Stimulated activated CD4-positive, alpha-beta T cell treated with anti-CD3 and anti-CD28 coated beads, TNF-alpha, amount 100 ng/mL, for 48 hours (primary cell): ENCODE measurements around the gene MS4A7.
"Not testable (repeated sequence)": the region's sequence is repeated elsewhere in the genome, so short reads cannot be mapped to it uniquely, and the experiment has no call there.

Experiments
- DNase-seq, 3 donors: peaks; one replicate each; pipeline ENCODE4 v3.0.0-alpha.2; 2020; ENCODE audit warnings: low read depth in 3 of 3

The MS4A7 gene, protein sequence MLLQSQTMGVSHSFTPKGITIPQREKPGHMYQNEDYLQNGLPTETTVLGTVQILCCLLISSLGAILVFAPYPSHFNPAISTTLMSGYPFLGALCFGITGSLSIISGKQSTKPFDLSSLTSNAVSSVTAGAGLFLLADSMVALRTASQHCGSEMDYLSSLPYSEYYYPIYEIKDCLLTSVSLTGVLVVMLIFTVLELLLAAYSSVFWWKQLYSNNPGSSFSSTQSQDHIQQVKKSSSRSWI

DNA sequence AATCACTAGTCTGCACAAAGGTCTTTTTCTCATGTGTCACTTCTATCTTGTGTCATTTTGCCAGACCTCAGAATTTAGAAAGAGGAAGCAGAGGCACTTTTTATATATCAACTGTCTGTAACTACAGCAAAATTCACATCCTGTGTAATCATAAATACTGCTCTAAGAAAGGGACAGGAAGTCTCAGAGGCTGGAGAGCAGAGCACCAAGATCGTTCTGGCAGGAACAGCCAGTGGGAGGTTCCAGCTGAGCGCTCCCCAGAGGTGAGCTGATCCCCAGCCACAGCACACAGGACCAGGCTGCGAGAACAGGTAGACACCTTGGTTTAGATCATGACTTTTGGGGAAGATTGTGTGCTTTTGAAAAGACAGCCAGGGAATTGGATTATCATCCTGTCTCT lies at the start of gene MS4A7:
Gene MS4A7, plus strand, starts transcription at position 179 of the 400 bp plus-strand sequence. CDS start 4,610 bp downstream, outside the sequence.
- DNase-seq = no peak

DNA sequence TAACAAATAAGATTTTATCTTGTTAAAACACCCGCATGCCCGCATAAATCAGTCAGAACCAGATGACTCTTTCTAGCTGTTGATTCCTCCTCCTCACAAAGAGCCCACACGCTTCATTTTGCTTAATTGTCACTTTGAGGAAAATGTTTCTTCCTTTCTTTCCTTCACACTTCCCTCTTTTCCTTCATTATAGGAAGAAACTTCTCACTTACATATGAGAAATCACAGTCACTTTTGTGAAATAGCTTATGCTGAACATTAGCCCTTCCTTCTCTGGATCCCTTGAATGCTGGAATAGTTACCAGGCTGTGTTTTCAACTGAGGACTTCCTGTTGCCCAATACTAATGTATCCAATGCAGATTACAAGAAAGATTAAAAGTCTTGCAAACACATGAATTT lies 45.5 kb upstream of the MS4A7 start:
- no peak for DNase-seq

DNA sequence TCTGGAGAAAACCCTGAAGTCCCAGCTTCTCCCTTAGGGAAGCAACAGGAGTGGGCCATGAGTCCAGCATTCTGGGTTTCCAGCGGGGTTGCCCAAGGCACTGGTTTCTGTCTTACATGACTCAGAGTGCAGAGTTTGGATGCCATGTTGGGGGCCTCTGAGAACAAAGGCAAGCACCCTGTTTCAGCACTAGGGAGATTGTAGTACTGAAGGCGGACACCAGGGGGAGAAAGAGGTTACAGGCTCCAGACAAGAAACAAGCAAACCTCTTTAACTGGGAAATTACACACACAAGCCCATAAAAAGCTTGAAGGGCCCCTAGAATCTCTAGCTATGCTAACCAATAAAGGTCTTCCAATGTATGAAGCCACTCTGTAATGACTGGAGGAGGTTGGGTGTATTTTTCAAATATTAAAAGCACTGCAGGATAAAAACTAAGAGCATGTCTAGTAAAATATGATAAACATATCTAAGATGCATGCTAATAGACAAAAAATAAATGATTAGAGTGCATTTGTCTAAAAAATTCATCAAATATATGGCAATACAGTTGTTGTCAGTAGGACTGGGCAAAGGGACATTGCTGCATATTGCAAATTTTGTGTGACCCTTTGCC lies 44.2 kb upstream of the MS4A7 start:
- DNase-seq = peak; percentile 46 to 62 (median 47)

DNA sequence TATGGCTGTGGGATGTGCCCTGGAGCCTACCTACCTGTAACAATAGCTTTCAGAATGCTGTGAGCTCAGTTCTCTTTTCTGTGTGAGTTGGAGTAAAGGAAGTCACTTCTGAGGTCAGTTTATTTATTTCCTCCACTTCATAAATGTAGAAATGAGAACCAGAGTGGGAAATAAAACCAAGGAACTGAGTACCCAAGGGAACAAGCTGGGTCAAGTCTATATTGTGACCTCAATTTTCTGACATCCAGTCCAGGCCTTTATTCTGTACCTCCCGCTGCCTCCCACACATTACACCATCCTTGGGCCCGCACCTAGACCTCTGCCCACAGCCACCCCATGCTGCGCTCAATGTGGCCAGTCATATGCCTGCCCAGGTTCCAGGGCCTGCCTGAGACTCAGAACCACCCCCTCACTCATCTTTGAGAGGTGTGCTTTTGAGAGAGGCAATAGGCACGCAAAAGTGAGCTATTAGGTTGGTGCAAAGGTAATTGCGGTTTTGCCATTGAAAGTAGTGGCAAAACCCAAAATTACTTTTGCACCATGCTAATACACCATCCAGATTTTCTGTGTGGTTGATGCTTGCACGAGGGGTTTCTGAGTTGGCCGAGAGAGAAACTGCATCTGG lies 41.5 kb upstream of the MS4A7 start:
- DNase-seq = no peak

DNA sequence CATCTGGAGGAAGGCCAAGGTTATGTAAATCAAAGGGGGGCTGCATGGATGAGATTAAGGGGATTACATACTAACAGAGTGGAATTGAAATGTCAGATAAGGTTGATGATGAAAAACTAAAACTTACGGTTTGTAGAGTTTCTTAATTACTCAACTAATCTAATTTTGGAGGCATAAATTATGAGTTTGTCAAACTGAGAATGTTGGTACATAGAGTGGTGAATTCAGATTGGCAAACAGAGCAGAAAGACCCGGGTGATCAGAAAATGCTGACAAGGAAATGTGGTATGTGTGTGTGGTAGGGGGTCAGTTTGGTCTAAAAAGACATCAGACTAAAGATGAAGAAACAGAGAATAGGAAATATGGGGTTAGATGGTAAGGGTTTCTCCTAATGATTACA lies 40.3 kb upstream of the MS4A7 start:
- no peak for DNase-seq

DNA sequence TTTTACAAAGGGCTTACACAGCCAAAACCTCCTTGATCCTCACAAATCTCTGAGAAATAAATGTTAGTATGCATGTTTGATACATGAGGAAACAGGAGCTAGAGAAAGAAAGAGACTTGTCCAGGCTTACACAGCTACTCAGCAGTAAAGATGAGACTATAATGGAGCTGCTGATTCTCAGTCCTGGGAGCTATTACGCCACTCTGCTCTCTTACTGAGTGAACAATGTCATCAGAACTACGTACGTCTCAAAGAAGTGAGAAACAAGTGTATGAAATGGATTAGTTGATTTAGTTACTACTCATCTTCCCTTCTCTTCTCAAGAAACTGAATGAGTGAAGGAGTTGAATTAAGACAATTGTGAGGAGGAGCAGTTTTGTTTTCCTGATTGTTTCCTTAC lies 39.0 kb upstream of the MS4A7 start:
- no peak for DNase-seq

DNA sequence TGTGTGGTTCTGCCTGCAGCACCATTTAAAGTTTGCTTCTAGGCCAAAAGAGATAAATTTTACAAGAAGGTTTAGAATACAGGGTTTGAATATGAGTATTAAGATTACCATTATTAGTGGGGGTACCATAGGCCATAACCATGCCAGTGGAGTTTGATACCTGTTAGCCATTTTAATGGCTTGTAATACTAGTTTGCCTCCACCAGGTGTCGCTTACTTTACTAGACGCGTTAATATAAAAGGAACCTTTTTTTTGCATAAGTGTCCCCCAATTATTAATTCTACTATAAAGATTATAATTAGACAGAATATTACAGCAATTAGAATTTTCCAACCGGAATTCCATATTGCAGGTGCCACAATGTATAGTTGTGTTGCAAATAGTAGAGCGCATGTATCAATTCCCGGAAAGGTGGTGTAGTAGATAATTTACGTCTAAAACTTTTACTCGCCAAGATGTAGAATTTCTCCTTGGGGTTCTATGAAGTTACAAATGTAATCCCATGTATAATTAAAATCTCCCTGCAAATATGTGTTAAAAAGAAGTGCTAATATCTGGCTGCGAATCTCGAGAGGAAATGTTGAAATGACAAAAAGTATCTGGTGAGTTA lies 35.1 kb upstream of the MS4A7 start:
- no peak for DNase-seq

DNA sequence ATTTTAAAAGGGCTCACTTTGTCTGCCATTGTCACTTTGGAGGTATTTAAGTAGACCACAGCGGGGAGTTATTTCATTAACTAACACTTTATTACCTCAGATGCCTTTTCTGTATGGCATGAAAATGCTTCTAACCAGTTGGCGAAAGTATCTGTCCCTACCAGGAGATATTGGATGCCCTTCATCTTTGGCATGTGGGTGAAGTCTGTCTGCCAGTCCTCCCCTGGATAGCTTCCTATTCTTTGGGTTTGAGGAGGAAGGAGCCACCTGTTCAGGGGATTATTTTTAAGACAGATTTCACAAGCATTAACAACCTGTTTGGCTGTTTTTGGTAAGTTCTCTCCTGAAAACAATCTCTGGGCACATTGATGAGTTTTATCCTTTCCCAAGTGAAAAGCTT lies 34.2 kb upstream of the MS4A7 start:
- no peak for DNase-seq

DNA sequence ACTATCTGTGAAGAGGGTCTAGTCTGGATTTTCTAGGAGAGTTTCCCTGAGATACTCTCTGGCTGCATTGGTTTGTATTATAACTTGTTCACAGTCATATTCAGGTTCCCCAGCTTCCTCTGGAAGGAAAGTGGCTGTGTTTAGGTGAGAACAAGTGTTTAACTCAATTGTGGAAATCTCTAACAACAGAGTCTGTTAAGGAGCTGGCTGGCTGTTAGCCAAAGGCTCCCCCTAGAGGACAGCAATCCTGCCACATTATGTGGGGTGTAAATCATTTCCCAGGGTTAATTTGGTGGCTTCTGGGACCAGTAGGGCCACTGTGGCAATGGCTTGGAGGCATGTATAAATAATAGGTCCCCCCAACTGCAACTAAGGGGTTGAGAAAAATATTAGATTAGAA lies 32.8 kb upstream of the MS4A7 start:
- no peak for DNase-seq

DNA sequence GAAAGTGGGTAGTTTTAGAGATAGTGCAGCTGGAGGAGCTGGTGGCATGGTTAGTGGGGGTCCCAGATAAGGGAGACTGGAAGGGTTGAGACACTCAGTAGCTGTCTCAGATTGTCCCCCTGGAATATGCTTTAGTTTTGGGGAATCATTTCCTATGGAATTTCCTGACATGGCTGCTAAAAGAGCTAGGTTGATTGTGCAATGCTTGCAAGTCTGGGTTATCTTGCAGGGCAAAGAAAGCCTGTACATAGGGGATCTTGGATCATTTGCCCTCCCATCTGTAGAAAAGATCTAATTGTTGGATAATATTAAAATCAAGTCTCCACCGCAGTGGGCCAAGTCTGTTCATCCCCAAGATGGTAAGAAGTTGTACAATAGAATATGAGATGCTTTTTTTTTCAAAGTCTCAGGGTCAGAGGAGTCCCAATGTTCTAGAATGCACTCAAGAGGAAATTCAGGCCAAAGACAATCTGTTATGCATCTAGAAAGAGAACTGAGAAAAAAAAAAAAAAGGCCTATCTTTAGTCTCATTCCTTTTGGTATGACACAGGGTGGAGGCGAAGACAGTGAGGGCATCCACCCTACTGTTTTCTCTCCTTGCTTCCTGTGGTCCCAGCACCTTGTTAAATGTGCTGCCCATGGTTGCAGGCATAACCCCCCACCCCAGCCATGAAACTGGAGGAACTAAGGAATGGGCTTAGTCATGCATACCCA lies 31.1 kb upstream of the MS4A7 start:
- DNase-seq = no peak

DNA sequence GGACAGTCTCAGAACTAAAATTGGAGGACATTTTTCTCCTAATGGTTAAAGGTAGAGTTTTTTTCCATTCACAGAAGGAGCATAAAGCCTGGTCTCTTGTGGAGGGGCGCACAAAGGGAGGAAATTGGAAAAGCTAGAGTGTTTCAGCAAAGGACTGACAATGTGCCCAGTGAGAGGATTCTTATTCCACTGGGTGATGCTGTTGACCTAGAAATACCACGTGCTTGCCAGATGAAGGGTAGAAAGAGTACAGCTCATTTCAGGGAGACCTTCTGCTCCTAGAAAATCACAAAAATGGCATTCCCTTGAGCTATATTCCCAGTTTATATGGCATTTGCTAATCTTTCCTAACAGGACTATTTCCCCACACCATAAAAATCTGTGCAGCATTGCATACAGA lies 30.2 kb upstream of the MS4A7 start:
- DNase-seq = no peak

DNA sequence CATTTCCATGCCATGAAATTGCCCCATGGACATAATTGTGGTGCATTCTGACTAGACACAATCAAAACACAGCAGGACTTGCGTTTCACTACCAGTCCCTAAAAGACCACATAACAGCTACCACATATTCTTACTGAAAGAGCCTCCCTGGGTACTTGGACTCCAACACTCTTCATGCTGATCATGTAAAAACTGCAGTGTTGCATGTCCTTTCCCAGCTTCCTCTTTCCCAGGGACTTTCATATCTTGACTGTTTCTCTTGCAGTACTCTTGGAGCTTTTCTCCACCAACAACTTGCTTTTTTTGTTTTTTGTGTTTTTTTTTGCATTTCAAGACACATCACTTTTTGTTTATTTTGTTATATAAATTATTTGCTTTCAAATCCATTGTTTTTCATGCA lies 28.3 kb upstream of the MS4A7 start:
- no peak for DNase-seq

DNA sequence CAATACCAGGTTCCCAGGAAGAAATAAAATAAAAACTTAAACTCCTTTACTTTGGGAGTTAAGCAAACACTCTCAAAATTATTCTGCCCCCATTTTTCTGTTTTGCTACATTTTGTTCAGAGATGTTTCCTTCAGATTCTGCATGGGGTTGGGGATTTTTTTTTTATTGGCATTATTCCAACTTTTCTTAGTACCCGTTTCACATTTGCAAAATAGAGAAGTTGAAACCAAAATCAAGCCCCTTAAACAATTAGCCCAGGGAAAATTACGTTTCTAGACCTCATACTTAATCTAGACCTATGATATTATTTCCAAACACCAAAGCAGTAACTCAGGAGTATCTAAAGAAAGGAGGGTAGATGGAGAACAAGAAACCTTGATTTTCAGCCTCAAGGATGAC lies 20.6 kb upstream of the MS4A7 start:
- no peak for DNase-seq

DNA sequence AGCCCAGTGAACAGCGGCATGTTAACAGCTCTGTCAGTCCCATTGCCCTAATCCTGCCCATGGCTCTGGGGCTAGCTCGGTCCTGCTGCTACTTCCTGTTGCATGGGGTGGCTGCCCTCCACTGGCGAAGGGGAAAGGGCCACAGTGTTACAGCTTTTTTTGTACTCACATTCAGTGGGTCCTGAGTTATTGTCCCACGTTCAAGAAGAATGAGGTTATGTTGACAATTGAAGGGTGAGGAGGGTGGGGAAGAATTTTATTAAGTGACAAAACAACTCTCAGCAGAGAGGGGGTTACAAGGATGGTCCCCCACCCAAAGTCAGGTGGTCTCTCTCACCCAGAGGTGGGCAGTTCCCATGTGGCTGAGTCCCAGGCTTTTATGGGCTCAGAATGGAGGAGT lies 17.7 kb upstream of the MS4A7 start:
- no peak for DNase-seq

DNA sequence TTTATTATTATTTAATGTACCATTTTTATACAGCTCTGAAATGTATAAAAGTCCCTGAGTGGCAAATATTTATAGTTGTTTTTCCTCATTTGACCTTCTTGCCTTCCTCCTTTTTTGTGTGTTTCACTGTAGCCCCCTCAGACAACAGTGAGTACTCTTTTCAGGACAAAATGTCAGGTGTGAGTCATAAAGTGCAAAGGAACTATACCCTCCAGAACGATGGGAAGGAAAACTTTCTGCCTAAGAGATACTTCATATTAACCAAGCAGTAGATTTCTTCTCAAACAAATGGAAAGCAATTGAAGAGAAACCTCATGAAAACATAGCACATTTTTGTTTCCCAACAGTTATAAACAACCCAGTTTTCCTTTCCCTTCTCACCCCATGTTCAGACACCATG lies 16.1 kb upstream of the MS4A7 start:
- DNase-seq = no peak

DNA sequence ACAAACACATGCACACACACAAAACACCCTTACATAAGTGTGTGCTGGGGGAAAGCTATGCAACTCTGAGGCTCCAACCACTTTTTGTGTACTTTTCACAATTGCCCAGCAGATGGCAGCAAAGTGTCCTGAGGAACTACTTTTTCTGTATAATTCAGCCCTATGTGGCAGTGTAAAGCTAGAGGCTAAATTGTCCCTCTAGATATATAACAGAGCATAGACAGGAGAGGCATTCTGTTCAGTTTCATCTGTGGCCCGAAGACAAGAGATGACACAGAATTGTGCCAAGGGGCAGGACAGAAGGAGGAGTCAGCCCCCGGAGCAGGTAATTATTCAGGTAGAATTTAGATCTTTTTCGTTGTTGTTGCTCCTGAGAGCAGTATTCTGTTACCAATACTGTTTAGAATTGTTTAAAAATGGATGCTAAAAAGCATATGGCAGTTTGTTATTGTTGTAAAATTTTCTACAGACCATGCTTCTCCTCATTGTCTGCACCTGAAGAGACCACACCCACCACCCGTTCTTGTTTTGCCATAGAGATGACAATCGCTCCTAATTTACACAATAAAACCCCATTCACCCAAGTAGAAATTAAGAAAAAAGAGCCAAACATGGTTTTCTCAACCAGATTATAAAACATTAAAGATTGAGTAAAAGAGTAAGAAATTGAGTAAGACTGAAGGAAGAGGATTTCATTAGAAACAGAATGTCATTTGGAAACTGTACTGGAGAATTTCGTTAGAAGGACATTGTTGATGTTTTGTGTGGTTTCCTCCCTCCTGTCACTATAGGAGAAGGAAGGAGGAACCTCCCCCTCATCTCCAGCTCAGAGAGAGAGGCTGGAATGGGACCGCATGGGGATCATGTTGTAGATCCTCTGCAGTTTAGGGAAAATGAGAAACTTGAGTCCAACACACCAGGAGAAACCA lies 14.5 kb upstream of the MS4A7 start:
- peak; percentile 18 to 46 (median 35) for DNase-seq

DNA sequence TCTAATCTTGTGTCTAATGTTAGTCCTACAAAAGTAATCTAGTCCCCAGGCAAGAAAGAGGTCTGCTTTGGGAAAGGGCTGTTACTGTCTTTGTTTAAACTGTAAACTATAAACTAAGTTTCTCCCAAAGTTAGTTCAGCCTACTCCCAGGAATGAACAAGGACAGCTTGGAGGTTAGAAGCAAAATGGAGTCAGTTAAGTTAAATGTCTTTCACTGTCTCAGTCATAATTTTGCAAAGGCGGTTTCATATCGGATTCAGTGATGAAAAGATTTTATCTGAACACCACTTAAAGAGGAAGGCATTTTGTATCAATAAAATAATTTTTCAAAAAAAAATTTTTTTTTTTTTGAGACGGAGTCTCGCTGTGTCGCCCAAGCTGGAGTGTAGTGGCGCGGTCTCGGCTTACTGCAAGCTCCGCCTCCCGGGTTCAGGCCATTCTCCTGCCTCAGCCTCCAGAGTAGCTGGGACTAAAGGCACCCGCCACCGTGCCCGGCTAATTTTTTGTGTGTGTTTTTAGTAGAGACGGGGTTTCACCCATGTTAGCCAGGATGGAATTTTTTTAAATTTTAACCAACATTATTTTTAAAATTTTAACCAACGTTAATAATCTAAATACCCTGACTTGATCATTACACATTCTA lies 11.9 kb upstream of the MS4A7 start:
- not testable (repeated sequence) for DNase-seq

DNA sequence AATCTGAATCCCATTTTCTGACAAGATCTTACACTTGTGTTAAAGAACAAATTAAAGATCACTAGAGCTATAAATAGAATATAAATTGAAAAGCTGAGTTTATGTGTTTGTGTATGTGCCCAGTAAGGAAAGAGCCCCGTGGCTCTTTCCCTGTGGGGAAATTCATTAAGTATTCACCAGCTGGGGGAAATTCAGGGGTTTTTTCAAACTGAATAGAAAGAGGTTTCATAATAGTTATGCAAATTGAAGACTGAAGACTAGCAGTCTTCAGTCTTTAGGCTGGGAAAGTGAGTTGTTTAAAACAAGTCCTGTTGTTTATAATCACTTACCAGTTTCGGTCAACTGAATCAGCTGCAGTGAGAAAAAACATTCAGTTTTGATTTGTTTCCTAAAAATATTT lies 11.3 kb upstream of the MS4A7 start:
- DNase-seq = no peak

DNA sequence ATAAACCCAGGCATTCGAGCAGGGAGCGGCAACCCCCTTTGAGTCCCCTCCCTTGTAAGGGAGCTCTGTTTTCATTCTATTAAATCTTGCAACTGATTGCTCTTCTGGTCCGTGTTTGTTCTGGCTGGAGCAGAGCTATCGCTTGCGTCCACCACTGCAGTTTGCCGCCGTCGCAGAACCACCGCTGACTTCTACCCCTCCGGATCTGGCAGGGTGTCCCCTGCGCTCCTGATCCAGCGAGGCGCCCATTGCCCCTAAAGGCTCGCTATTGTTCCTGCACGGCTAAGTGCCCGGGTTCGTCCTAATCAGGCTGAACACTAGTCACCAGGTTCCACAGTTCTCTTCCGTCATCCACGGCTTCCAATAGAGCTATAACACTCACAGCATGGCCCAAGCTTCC lies 10.4 kb upstream of the MS4A7 start:
- no peak for DNase-seq

DNA sequence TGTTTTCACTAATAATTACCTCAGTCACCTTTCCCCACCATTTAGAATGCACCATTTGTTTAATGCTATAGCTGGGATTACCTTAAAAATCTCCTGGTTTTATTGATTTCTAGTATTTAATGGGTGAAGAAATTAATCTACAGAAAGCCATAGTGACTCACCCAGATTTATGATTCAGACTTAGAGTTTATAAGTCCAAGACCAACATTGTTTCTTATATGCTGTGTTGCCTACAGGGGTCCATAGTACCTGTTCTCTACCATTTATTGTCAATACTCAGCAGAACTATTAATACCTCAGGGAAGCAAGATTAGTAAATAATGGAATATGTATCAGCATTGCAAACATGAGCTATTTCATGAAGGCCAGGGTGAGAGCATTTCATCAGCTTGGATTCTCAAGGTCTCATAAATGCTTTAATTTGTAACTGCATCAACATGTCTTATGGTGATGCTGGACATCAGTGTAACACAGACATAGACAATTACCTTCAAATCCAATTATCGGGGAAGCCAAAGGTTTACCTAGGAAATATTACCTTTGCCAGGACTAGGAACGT lies 8.0 kb upstream of the MS4A7 start:
- no peak for DNase-seq
